Central memory CD4-positive, alpha-beta T cell (primary cell): ENCODE data around the gene EVA1C.
"Not testable (repeated sequence)": the region's sequence is repeated elsewhere in the genome, so short reads cannot be mapped to it uniquely, and the experiment has no call there.

Experiments
- DNase-seq: peaks from one replicate; pipeline ENCODE4 v3.0.0; 2022

The EVA1C gene

GRCh38 chr21:32463889-32464300 is 51.4 kb downstream of the EVA1C start:
- DNase-seq = no peak

GRCh38 chr21:32467291-32467690 is 54.8 kb downstream of the EVA1C start:
- no peak for DNase-seq

- DNase-seq = no peak
Measured at GRCh38 chr21:32468681-32469111, 56.2 kb downstream of the EVA1C start.

GRCh38 chr21:32469628-32470027 is 57.1 kb downstream of the EVA1C start:
- DNase-seq = no peak

- no peak for DNase-seq
Measured at GRCh38 chr21:32470206-32470605, 57.7 kb downstream of the EVA1C start.

GRCh38 chr21:32472890-32473765 is 60.6 kb downstream of the EVA1C start:
- DNase-seq = no peak

GRCh38 chr21:32474179-32475059 is 61.9 kb downstream of the EVA1C start:
- DNase-seq = no peak

- no peak for DNase-seq
Measured at GRCh38 chr21:32475162-32475812, 62.8 kb downstream of the EVA1C start.

GRCh38 chr21:32476661-32477423 is 64.3 kb downstream of the EVA1C start:
- no peak for DNase-seq

GRCh38 chr21:32477424-32477745 is 64.9 kb downstream of the EVA1C start:
- no peak for DNase-seq

- no peak for DNase-seq
Measured at GRCh38 chr21:32481875-32482408, 69.4 kb downstream of the EVA1C start.

- no peak for DNase-seq
Measured at GRCh38 chr21:32482565-32483292, 70.2 kb downstream of the EVA1C start.

GRCh38 chr21:32483293-32483595 is 70.7 kb downstream of the EVA1C start:
- DNase-seq = no peak

GRCh38 chr21:32484706-32485380 is 72.3 kb downstream of the EVA1C start:
- DNase-seq = no peak

- no peak for DNase-seq
Measured at GRCh38 chr21:32492376-32492775, 79.9 kb downstream of the EVA1C start.

GRCh38 chr21:32494934-32495709 is 82.6 kb downstream of the EVA1C start:
- DNase-seq = no peak

GRCh38 chr21:32496568-32496967 is 84.1 kb downstream of the EVA1C start:
- no peak for DNase-seq

GRCh38 chr21:32499249-32500055 is 86.9 kb downstream of the EVA1C start:
- DNase-seq = no peak

GRCh38 chr21:32503641-32504040 is 91.1 kb downstream of the EVA1C start:
- not testable (repeated sequence) for DNase-seq
